ENCODE results near the gene SEMA3D.

SEMA3D gene

GRCh38 chr7:84970670-84971069 is 216.2 kb downstream of the SEMA3D start:
- H3K4me3 ChIP-seq (ENCODE audit: low read depth, low read length): no peak overlapping the region
- no peak for TF ChIP-seq CTCF (IDR thresholded peaks at IDR 0.05; ENCODE audit: borderline replicate concordance, insufficient read depth, low read depth, low read length)

- TF ChIP-seq CTCF (IDR thresholded peaks at IDR 0.05; ENCODE audit: borderline replicate concordance, insufficient read depth, low read depth, low read length): no peak
- H3K4me3 ChIP-seq (ENCODE audit: low read depth, low read length): no peak overlapping the region
These were observed 233.6 kb downstream of the SEMA3D start for GRCh38 chr7:84953234-84953633.

GRCh38 chr7:84950836-84951235 is 236.0 kb downstream of the SEMA3D start:
- no peak overlapping the region for H3K4me3 ChIP-seq (ENCODE audit: low read depth, low read length)
- TF ChIP-seq CTCF (IDR thresholded peaks at IDR 0.05; ENCODE audit: borderline replicate concordance, insufficient read depth, low read depth, low read length): no peak

- no peak for TF ChIP-seq CTCF (IDR thresholded peaks at IDR 0.05; ENCODE audit: borderline replicate concordance, insufficient read depth, low read depth, low read length)
These were observed 237.4 kb downstream of the SEMA3D start for GRCh38 chr7:84949501-84949900.

GRCh38 chr7:84949067-84949466 is 237.8 kb downstream of the SEMA3D start:
- TF ChIP-seq CTCF (IDR thresholded peaks at IDR 0.05; ENCODE audit: borderline replicate concordance, insufficient read depth, low read depth, low read length): no peak
- H3K4me3 ChIP-seq (ENCODE audit: low read depth, low read length): no peak overlapping the region

More at GRCh38 chr7:84949501-84949900, 237.4 kb downstream of the SEMA3D start:
- no peak overlapping the region for H3K4me3 ChIP-seq (ENCODE audit: low read depth, low read length)

GRCh38 chr7:84948634-84949033 is 238.2 kb downstream of the SEMA3D start:
- H3K4me3 ChIP-seq (ENCODE audit: low read depth, low read length): no peak overlapping the region
- TF ChIP-seq CTCF (IDR thresholded peaks at IDR 0.05; ENCODE audit: borderline replicate concordance, insufficient read depth, low read depth, low read length): no peak

GRCh38 chr7:84946549-84946948 is 240.3 kb downstream of the SEMA3D start:
- H3K4me3 ChIP-seq (ENCODE audit: low read depth, low read length): no peak overlapping the region
- TF ChIP-seq CTCF (IDR thresholded peaks at IDR 0.05; ENCODE audit: borderline replicate concordance, insufficient read depth, low read depth, low read length): no peak

Measured in GM12875 (cell line).